ENCODE measurements around the gene CLSTN3.

- no peak for TF ChIP-seq CTCF (IDR thresholded peaks at IDR 0.05)
- no peak for TF ChIP-seq POLR2A (IDR thresholded peaks at IDR 0.05)
These were observed 30.7 kb upstream of the CLSTN3 start for GRCh38 chr12:7099290-7099996.
